Measurements from ENCODE around the gene MYEOV.

The MYEOV gene

DNA sequence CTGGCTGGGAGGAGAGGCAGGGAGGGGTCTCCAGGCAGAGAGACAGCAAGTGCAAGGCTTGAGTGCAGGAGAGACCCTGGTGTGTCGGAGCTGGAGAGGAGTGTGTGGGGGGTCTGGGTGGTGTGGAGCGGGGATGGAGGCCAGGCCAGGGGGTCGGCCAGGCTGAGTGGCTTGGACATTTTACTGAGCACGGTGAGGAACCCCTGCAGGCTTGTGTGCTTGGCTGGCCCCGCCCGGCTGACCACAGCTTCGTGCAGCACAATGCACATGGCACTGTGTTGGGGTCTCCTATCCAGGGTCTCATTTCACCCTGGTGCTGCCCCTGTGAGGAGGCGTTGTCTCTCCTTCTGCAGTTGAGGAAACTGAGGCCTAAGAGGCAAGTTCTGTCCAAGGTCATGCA, 5.6 kb downstream of the MYEOV start:
- Histone ChIP-seq H3K4me1 (ENCODE audit: insufficient read depth, insufficient read length) (peaks cover 26% of the 10 kb centered on the region), H3K27me3 (ENCODE audit: insufficient read depth, insufficient read length) (no peaks in the 10 kb centered on the region), H3K9me3 (ENCODE audit: insufficient read depth, low read length) (no peaks in the 10 kb centered on the region), H3K9ac (ENCODE audit: insufficient read length, low read depth) (no peak overlapping the region), H3K36me3 (ENCODE audit: insufficient read depth, insufficient read length, low read length) (no peaks in the 10 kb centered on the region), H3K4me3 (ENCODE audit: insufficient read length, low read depth) (no peak overlapping the region)
- no peak for TF ChIP-seq YY1 (IDR thresholded peaks at IDR 0.05; ENCODE audit: insufficient read depth, insufficient read length)
- TF ChIP-seq ZNF274 (IDR thresholded peaks at IDR 0.05; ENCODE audit: low read depth, low read length): no peak
- TF ChIP-seq SUZ12 (IDR thresholded peaks at IDR 0.05; ENCODE audit: extremely low read depth, insufficient read depth, insufficient read length): no peak
- DNase-seq (ENCODE audit: low read depth, low spot score): no peak

DNA sequence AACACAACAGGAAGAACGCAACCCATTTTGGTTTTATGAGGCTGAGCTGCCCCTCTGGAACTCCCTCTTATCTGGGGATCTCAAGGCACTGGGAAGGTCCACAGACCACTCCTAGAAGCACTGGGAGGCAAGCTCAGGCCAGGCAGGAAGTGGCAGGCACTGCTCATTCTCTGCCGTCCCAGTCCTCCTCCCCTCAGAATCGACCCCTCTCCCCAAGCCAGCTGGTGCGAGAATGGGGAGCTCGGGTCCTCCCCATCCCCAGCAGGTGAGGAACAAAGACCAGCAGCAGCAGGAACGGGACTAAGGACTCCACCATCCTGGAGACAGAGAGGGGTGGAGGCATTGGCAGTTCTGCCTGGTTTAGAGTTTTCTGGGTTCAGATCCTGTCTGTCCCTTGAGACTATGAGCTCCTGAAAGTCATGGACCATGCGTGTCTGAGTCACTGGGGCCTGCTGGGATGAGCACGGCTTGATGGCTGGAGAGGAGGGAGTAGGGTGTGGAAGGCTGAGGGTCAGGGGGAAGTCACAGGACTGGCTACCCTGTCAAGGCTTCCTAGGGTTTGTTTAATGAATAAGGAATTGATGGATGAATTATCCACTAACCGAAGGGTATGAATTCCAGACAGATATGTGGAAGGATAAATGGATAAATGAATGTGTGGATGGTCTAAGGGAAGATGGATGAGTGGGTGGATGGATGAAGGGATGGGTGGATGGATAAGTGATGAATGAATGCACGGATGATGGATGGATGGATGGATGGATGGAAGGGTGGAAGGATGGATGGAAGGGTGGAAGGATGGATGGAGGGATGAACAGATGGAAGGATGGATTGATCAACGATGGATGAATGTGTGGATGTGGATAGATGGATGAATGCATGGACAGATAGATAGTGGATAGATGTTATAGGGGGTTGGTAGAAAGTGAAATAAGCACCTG, 6.4 kb downstream of the MYEOV start:
- no peak overlapping the region for H3K9ac ChIP-seq (ENCODE audit: insufficient read length, low read depth)
- DNase-seq (ENCODE audit: low read depth, low spot score): no peak
- no peak overlapping the region for H3K4me3 ChIP-seq (ENCODE audit: insufficient read length, low read depth)
- no peaks in the 10 kb centered on the region for H3K36me3 ChIP-seq (ENCODE audit: insufficient read depth, insufficient read length, low read length)
- H3K27me3 ChIP-seq (ENCODE audit: insufficient read depth, insufficient read length): no peaks in the 10 kb centered on the region
- H3K9me3 ChIP-seq (ENCODE audit: insufficient read depth, low read length): no peaks in the 10 kb centered on the region
- peaks cover 26% of the 10 kb centered on the region for H3K4me1 ChIP-seq (ENCODE audit: insufficient read depth, insufficient read length)
- TF ChIP-seq SUZ12 (IDR thresholded peaks at IDR 0.05; ENCODE audit: extremely low read depth, insufficient read depth, insufficient read length) (no peak), YY1 (IDR thresholded peaks at IDR 0.05; ENCODE audit: insufficient read depth, insufficient read length) (no peak), ZNF274 (IDR thresholded peaks at IDR 0.05; ENCODE audit: low read depth, low read length) (no peak)

DNA sequence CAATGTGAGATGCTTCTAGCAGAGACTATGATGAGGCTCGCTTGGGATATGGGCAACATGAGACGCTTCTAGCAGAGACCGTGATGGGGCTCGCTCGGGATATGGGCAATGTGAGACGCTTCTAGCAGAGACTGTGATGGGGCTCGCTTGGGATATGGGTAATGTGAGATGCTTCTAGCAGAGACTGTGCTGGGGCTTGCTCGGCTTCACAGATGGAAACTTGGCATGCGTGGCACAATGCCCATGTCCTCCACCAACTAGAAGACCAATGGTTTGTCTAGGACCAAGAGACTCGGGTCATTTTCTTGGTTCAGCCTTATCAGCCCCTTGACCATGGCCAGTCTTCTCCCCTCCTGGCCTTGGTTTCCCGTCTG, 7.1 kb downstream of the MYEOV start:
- Histone ChIP-seq H3K27me3 (ENCODE audit: insufficient read depth, insufficient read length) (no peaks in the 10 kb centered on the region), H3K9ac (ENCODE audit: insufficient read length, low read depth) (no peak overlapping the region), H3K9me3 (ENCODE audit: insufficient read depth, low read length) (no peaks in the 10 kb centered on the region), H3K4me3 (ENCODE audit: insufficient read length, low read depth) (no peak overlapping the region), H3K36me3 (ENCODE audit: insufficient read depth, insufficient read length, low read length) (no peaks in the 10 kb centered on the region), H3K4me1 (ENCODE audit: insufficient read depth, insufficient read length) (peaks cover 26% of the 10 kb centered on the region)
- TF ChIP-seq SUZ12 (IDR thresholded peaks at IDR 0.05; ENCODE audit: extremely low read depth, insufficient read depth, insufficient read length): no peak
- TF ChIP-seq ZNF274 (IDR thresholded peaks at IDR 0.05; ENCODE audit: low read depth, low read length): no peak
- TF ChIP-seq YY1 (IDR thresholded peaks at IDR 0.05; ENCODE audit: insufficient read depth, insufficient read length): no peak
- no peak for DNase-seq (ENCODE audit: low read depth, low spot score)

DNA sequence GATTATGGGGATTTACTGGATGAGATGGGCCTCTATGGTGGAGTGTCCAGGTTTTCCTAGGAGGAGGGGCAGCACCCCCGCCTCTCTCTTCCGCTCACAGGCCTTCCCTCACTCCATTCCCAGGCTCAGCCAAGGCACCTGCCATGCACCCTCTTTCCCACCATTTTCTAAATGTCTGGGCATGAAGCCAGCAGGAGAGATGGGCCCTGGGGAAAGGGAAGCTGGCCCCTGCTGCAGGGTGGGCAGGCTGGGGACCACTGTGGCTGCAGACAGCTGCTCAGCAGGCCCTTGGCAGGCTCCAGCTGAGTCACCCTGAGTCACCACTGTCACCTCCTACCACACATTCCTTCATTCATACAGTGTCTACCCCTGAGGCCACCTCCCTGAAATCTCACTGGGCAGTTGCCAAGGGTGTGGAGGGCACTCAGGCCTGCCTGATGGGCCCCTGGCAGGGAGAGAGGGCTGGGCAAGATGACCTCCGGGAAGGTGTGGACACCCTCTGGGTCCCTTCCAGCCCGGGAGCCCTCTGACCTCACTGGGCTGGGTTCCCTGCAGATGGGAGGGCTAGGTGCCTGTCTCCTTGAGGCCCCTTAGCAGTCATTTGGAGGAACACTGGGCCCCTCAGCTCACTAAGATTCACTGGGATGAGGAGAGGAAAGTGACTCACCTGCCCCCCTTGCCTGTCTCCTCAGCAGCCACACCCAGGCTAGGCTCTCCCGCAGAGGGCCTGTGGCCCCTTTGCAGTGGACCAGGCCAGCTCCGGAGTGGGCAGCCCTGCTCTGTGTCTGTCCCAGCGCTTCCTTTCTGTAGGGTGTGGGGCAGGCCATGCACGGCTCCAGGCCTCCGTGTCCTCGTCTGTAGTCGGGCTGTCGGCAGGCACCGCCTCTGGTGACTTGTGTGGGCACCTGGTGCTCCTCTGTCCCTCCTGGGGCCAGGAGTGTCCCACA, 7.8 kb downstream of the MYEOV start:
- Histone ChIP-seq H3K9me3 (ENCODE audit: insufficient read depth, low read length) (no peaks in the 10 kb centered on the region), H3K4me3 (ENCODE audit: insufficient read length, low read depth) (no peak overlapping the region), H3K36me3 (ENCODE audit: insufficient read depth, insufficient read length, low read length) (no peaks in the 10 kb centered on the region), H3K9ac (ENCODE audit: insufficient read length, low read depth) (no peak overlapping the region), H3K4me1 (ENCODE audit: insufficient read depth, insufficient read length) (peaks cover 25% of the 10 kb centered on the region), H3K27me3 (ENCODE audit: insufficient read depth, insufficient read length) (no peaks in the 10 kb centered on the region)
- no peak for DNase-seq (ENCODE audit: low read depth, low spot score)
- no peak for TF ChIP-seq YY1 (IDR thresholded peaks at IDR 0.05; ENCODE audit: insufficient read depth, insufficient read length)
- TF ChIP-seq SUZ12 (IDR thresholded peaks at IDR 0.05; ENCODE audit: extremely low read depth, insufficient read depth, insufficient read length): no peak

DNA sequence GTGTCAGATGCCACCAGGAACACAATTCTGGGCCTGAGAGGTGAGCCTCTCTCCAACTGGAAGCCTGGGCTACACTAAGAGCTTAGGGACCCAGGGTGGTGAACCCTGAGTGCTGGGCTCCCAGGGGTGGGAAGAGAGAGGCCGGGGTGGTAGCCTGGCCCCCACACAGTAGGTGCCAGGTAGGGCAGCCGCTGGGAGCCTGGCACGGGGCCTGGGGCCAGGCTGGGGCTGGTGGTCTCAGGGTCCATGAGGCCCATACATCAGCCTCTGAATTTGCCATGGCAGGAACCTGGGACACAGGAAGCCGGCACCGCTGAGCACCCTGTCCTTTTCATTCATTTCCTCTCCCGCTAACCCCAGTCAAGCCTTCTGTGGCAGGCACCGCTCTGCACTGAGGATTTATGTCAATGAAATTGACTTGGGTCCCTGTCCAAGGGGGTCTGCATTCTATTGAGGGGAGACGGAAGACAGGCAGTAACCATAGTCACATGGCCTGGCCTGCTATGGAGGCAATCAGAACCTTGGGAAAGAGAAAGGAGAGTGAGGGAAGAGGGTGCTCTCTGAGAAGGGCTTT, 8.6 kb downstream of the MYEOV start:
- Histone ChIP-seq H3K36me3 (ENCODE audit: insufficient read depth, insufficient read length, low read length) (no peaks in the 10 kb centered on the region), H3K27me3 (ENCODE audit: insufficient read depth, insufficient read length) (no peaks in the 10 kb centered on the region), H3K4me1 (ENCODE audit: insufficient read depth, insufficient read length) (peaks cover 23% of the 10 kb centered on the region), H3K9me3 (ENCODE audit: insufficient read depth, low read length) (no peaks in the 10 kb centered on the region), H3K4me3 (ENCODE audit: insufficient read length, low read depth) (no peak overlapping the region), H3K9ac (ENCODE audit: insufficient read length, low read depth) (no peak overlapping the region)
- no peak for DNase-seq (ENCODE audit: low read depth, low spot score)
- TF ChIP-seq SUZ12 (IDR thresholded peaks at IDR 0.05; ENCODE audit: extremely low read depth, insufficient read depth, insufficient read length) (no peak), YY1 (IDR thresholded peaks at IDR 0.05; ENCODE audit: insufficient read depth, insufficient read length) (no peak), ZNF274 (IDR thresholded peaks at IDR 0.05; ENCODE audit: low read depth, low read length) (no peak)

DNA sequence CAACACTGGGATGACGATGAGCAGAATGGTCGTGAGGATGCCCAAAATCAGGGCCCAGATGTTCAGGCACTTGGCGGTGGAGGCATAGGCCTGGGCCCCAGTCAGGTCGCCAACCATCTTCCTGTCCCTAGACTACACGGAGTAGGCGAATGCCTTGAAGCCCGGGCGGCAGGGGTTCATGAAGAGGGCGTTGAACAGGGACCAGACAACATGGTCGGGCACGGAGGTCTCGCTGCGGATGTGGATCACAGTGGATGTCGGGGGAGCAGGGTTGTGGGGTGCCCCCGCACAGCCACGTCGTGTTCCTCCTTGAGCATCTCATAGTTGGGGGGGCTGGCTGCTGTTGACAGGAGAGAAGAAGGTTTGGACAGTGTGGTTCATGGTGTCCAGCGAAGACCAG, 9.5 kb downstream of the MYEOV start:
- Histone ChIP-seq H3K27me3 (ENCODE audit: insufficient read depth, insufficient read length) (no peaks in the 10 kb centered on the region), H3K9ac (ENCODE audit: insufficient read length, low read depth) (no peak overlapping the region), H3K4me1 (ENCODE audit: insufficient read depth, insufficient read length) (peaks cover 14% of the 10 kb centered on the region), H3K9me3 (ENCODE audit: insufficient read depth, low read length) (no peaks in the 10 kb centered on the region), H3K36me3 (ENCODE audit: insufficient read depth, insufficient read length, low read length) (no peaks in the 10 kb centered on the region), H3K4me3 (ENCODE audit: insufficient read length, low read depth) (no peak overlapping the region)
- TF ChIP-seq SUZ12 (IDR thresholded peaks at IDR 0.05; ENCODE audit: extremely low read depth, insufficient read depth, insufficient read length) (no peak), ZNF274 (IDR thresholded peaks at IDR 0.05; ENCODE audit: low read depth, low read length) (no peak), YY1 (IDR thresholded peaks at IDR 0.05; ENCODE audit: insufficient read depth, insufficient read length) (no peak)
- no peak for DNase-seq (ENCODE audit: low read depth, low spot score)
